CD14-positive monocyte (primary cell): Measurements from ENCODE around the gene ZFP36. TPM values are rescaled to one million over a fixed set of nuclear protein-coding genes. Genes with fewer than 3 reads are reported as not detected.

ENCODE experiments used
- DNase-seq, 3 donors: peaks; one replicate each; pipeline ENCODE4 v3.0.0-alpha.2; 2011 to 2022
- H2AFZ ChIP-seq: 2 replicates; pipeline ENCODE4 v1.6.0; 2012; ENCODE audit warnings: mild to moderate bottlenecking, low read depth, low read length, inconsistent platforms; ENCODE audit not compliant: insufficient read depth, poor library complexity, severe bottlenecking
- H3K27ac ChIP-seq, 2 donors: 1 replicate in 1 of 2; 2 replicates in 1 of 2; pipeline ENCODE4 v1.5.1; 2012 to 2013; ENCODE audit warnings: low read length in 2 of 2, control low read depth in 1 of 2, inconsistent platforms in 1 of 2, low read depth in 1 of 2, mild to moderate bottlenecking in 1 of 2
- H3K27me3 ChIP-seq, 2 donors: one replicate each; pipeline versions ENCODE4 v1.6.0 to v1.6.1; 2011 to 2013; ENCODE audit warnings: low read length in 2 of 2; ENCODE audit not compliant: control insufficient read depth in 2 of 2, insufficient read depth in 2 of 2
- H3K36me3 ChIP-seq, 2 donors: replicated peaks in 1 of 2; 1 replicate in 1 of 2; 2 replicates in 1 of 2; pipeline versions ENCODE4 v1.5.1 to v1.6.1; 2012 to 2013; ENCODE audit warnings: low read length in 2 of 2, control low read depth in 1 of 2, inconsistent platforms in 1 of 2, mild to moderate bottlenecking in 1 of 2; ENCODE audit not compliant: insufficient read depth in 2 of 2, control insufficient read depth in 1 of 2
- H3K4me1 ChIP-seq, 2 donors: 1 replicate in 1 of 2; 2 replicates in 1 of 2; pipeline versions ENCODE4 v1.5.1 to v1.6.1; 2012 to 2013; ENCODE audit warnings: low read length in 2 of 2, control low read depth in 1 of 2, inconsistent platforms in 1 of 2, mild to moderate bottlenecking in 1 of 2, moderate library complexity in 1 of 2; ENCODE audit not compliant: insufficient read depth in 2 of 2, control insufficient read depth in 1 of 2
- H3K4me2 ChIP-seq: replicated peaks from 2 replicates; pipeline ENCODE3; 2012; ENCODE audit warnings: low read length, moderate library complexity, mild to moderate bottlenecking; ENCODE audit not compliant: poor library complexity, severe bottlenecking; ENCODE audit errors: extremely low read depth
- H3K4me3 ChIP-seq, 3 experiments: fragments of 200-600 bp in 1 of 3; sonication (generic) in 1 of 3; replicated peaks in 1 of 3; 1 replicate in 2 of 3; 2 replicates in 1 of 3; pipeline ENCODE4 v1.5.1; 2011 to 2013; ENCODE audit warnings: low read length in 3 of 3, mild to moderate bottlenecking in 3 of 3, control low read depth in 2 of 3, low read depth in 2 of 3, inconsistent platforms in 1 of 3, moderate library complexity in 1 of 3
- H3K79me2 ChIP-seq: 2 replicates; pipeline ENCODE4 v1.6.0; 2012; ENCODE audit warnings: mild to moderate bottlenecking, control low read depth, inconsistent platforms, low read length, moderate library complexity; ENCODE audit not compliant: insufficient read depth
- H3K9ac ChIP-seq: 2 replicates; pipeline ENCODE4 v1.6.0; 2017; ENCODE audit warnings: low read length, mild to moderate bottlenecking; ENCODE audit not compliant: insufficient read depth, poor library complexity, severe bottlenecking
- H3K9me3 ChIP-seq, 2 donors: replicated peaks in 1 of 2; 1 replicate in 1 of 2; 2 replicates in 1 of 2; pipeline versions ENCODE4 v1.5.1 to v1.6.1; 2012 to 2013; ENCODE audit warnings: low read length in 2 of 2, control low read depth in 1 of 2; ENCODE audit not compliant: control insufficient read depth in 1 of 2, insufficient read depth in 1 of 2
- H4K20me1 ChIP-seq: 2 replicates; pipeline ENCODE4 v1.6.0; 2012; ENCODE audit warnings: mild to moderate bottlenecking, low read length, control low read depth, moderate library complexity; ENCODE audit not compliant: insufficient read depth
- H3K27ac Mint-ChIP-seq, 7 donors: one replicate each; pipeline ENCODE4 v1.8.0; 2020; ENCODE audit warnings: mild to moderate bottlenecking in 7 of 7, mixed read lengths in 7 of 7, moderate library complexity in 6 of 7, inconsistent platforms in 2 of 7
- H3K27me3 Mint-ChIP-seq, 3 donors: one replicate each; pipeline ENCODE4 v1.8.0; 2021 to 2022; ENCODE audit warnings: low read depth in 3 of 3, mild to moderate bottlenecking in 3 of 3, mixed read lengths in 3 of 3, moderate library complexity in 3 of 3, inconsistent platforms in 1 of 3
- H3K36me3 Mint-ChIP-seq, 2 donors: one replicate each; pipeline ENCODE4 v1.8.0; 2020; ENCODE audit warnings: mixed read lengths in 2 of 2, inconsistent platforms in 1 of 2, mild to moderate bottlenecking in 1 of 2
- H3K4me1 Mint-ChIP-seq: one replicate; pipeline ENCODE4 v1.8.0; 2020; ENCODE audit warnings: mild to moderate bottlenecking, mixed read lengths
- H3K4me3 Mint-ChIP-seq, 2 donors: one replicate each; pipeline ENCODE4 v1.8.0; 2020; ENCODE audit warnings: mild to moderate bottlenecking in 2 of 2, mixed read lengths in 2 of 2, moderate library complexity in 1 of 2
- H3K9me3 Mint-ChIP-seq, 7 donors: one replicate each; pipeline ENCODE4 v1.8.0; 2020 to 2022; ENCODE audit warnings: mixed read lengths in 7 of 7, mild to moderate bottlenecking in 6 of 7, moderate library complexity in 6 of 7, inconsistent platforms in 2 of 7
- WGBS: methylation state at CpG from one replicate; pipeline ENCODE4 v1.1.5; 2013; ENCODE audit warnings: missing lambda C conversion rate; ENCODE audit not compliant: insufficient coverage; 5-methylcytosine and 5-hydroxymethylcytosine counted together
- intact Hi-C, 2 donors: fragments of 100-400 bp; cut with micrococcal nuclease; formaldehyde crosslinking; loops; one replicate each; pipeline versions ENCODE4 v1.15.0 to v1.15.1; 2023
- polyA plus RNA-seq, 3 donors: library from polyadenylated mRNA; depleted of rRNA in 1 of 3; unstranded in 2 of 3; stranded (reverse) in 1 of 3; fragments of 300-500 nt in 2 of 3; fragments of >200 nt in 1 of 3; fragmentation: Illumina TruSeq in 2 of 3; gene quantifications; 1 replicate in 2 of 3; 2 replicates in 1 of 3; pipeline ENCODE4 v1.2.3, GENCODE V29; 2012 to 2021
- TF ChIP-seq, protein P1 (sequence below): fragments of 200-600 bp; IDR thresholded peaks from one replicate; pipeline ENCODE4 v1.8.0; 2022; ENCODE audit warnings: antibody characterized with exemption, mild to moderate bottlenecking

ZFP36 gene
- polyA plus RNA-seq, 3 donors, result 473 to 2,084 (median 632) TPM

DNA sequence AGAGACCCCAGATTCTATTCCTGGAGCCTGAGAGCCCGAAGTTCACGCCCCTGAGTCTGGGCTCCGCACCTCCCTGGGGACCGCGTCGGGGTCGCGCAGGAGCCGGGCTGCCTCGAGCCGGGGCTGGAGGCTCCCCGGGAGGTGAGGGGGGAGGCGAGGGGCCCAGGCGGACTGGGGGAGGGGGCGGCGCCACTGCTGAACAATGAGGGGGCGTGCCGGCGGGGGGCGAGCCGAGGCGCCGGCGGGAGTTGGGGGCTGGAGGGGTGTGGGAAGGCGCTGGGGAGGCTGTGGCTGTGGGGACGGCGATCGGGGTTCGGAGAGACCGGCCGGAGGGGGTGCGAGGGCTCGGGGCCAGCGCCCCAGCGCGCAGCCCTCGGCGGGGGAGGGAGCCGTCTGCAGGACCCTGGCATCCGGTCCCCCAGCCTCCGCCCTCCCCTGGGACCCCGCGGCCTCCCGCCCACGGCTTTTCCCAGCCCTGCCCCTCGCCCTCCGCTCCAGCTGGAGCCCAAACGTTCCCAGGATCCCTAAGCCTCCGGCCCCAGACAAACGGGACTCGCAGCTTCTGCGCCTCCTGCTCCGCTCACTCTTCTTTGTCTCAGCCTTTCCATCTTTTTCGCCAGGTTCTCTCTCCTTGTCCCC lies 6.7 kb downstream of the ZFP36 start:
- Mint-ChIP-seq H3K9me3 (peaks cover 6 to 13% (median 8%) of the 10 kb centered on the region in 7 donors), H3K4me3 (peak overlapping the region; percentile 91 to 99), H3K27ac (peak overlapping the region; percentile 75 to 100 (median 85)), H3K4me1 (peaks cover 28% of the 10 kb centered on the region), H3K27me3 (peaks cover 2 to 29% (median 10%) of the 10 kb centered on the region in 3 donors), H3K36me3 (peaks cover 29 to 48% of the 10 kb centered on the region in 2 donors)
- peaks cover 40% of the 10 kb centered on the region for H3K79me2 ChIP-seq
- DNase-seq, result peak in 1 of 3 donors; percentile 52
- H3K9ac ChIP-seq, result peak overlapping the region; percentile 77
- peak overlapping the region; percentile 83 for H3K4me2 ChIP-seq
- TF ChIP-seq, protein P1, sequence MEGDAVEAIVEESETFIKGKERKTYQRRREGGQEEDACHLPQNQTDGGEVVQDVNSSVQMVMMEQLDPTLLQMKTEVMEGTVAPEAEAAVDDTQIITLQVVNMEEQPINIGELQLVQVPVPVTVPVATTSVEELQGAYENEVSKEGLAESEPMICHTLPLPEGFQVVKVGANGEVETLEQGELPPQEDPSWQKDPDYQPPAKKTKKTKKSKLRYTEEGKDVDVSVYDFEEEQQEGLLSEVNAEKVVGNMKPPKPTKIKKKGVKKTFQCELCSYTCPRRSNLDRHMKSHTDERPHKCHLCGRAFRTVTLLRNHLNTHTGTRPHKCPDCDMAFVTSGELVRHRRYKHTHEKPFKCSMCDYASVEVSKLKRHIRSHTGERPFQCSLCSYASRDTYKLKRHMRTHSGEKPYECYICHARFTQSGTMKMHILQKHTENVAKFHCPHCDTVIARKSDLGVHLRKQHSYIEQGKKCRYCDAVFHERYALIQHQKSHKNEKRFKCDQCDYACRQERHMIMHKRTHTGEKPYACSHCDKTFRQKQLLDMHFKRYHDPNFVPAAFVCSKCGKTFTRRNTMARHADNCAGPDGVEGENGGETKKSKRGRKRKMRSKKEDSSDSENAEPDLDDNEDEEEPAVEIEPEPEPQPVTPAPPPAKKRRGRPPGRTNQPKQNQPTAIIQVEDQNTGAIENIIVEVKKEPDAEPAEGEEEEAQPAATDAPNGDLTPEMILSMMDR, result no peak
- peak overlapping the region; percentile 66 to 99 for H3K27ac ChIP-seq
- H3K27me3 ChIP-seq, result no peaks in the 10 kb centered on the region
- peak overlapping the region; percentile 6 for H2AFZ ChIP-seq
- peak overlapping the region; percentile 64 to 96 (median 89) for H3K4me3 ChIP-seq
- intact Hi-C loops, result loop anchor here (2.0 kb wide), 2 partner anchors 15 to 17 kb away; no protein-coding TSS in a partner anchor
- H3K9me3 ChIP-seq, result no peaks in the 10 kb centered on the region
- peaks cover 27 to 31% of the 10 kb centered on the region in 2 donors for H3K4me1 ChIP-seq
- WGBS, result 7% methylated on average over 47 of the region's 54 CpGs
- H3K36me3 ChIP-seq, result peaks cover 6 to 16% of the 10 kb centered on the region in 2 donors
- peaks cover 82% of the 10 kb centered on the region for H4K20me1 ChIP-seq

GRCh38 chr19:39413911-39414608 lies 7.4 kb downstream of the ZFP36 start:
- H3K9me3 Mint-ChIP-seq, result peaks cover 0 to 8% (median 3%) of the 10 kb centered on the region in 7 donors
- no peaks in the 10 kb centered on the region for H3K27me3 ChIP-seq
- TF ChIP-seq, protein P1, result no peak
- peaks cover 5 to 16% of the 10 kb centered on the region in 2 donors for H3K36me3 ChIP-seq
- H3K9me3 ChIP-seq, result no peaks in the 10 kb centered on the region
- peak overlapping the region; percentile 89 to 99 for H3K4me3 Mint-ChIP-seq
- H2AFZ ChIP-seq, result no peak overlapping the region
- H3K4me1 Mint-ChIP-seq, result peaks cover 28% of the 10 kb centered on the region
- 75% methylated on average over 15 of the region's 18 CpGs for WGBS
- H3K4me1 ChIP-seq, result peaks cover 27 to 31% of the 10 kb centered on the region in 2 donors
- peak overlapping the region; percentile 43 to 100 (median 81) for H3K27ac Mint-ChIP-seq
- H3K79me2 ChIP-seq, result peaks cover 33% of the 10 kb centered on the region
- peak overlapping the region in 1 of 2 donors; percentile 8 for H3K27ac ChIP-seq
- peak in 1 of 3 donors; percentile 54 for DNase-seq
- peaks cover 75% of the 10 kb centered on the region for H4K20me1 ChIP-seq
- peak overlapping the region; percentile 83 for H3K4me2 ChIP-seq
- intact Hi-C loops, result loop anchor here (2.0 kb wide), 2 partner anchors 15 to 17 kb away; no protein-coding TSS in a partner anchor
- H3K27me3 Mint-ChIP-seq, result peaks cover 2 to 24% (median 5%) of the 10 kb centered on the region in 3 donors
- H3K9ac ChIP-seq, result peak overlapping the region; percentile 77
- H3K4me3 ChIP-seq, result peak overlapping the region; percentile 22 to 96 (median 64)
- peaks cover 30 to 48% of the 10 kb centered on the region in 2 donors for H3K36me3 Mint-ChIP-seq
